Mononuclear cell (primary cell): Measurements from ENCODE around the gene BOLA2. TPM values are rescaled to one million over a fixed set of nuclear protein-coding genes. Genes with fewer than 3 reads are reported as not detected.

Source experiments
- total RNA-seq: library from RNA; depleted of rRNA; stranded (reverse); fragments of >200 nt; gene quantifications from one replicate; pipeline ENCODE4 v1.2.3, GENCODE V29; 2012

BOLA2 gene
- total RNA-seq, 1 donor = 12.9 TPM

Other genes starting within 250 kb of the BOLA2 start
- 2.8 TPM for gene NPIPB11, start 47.6 kb downstream of the BOLA2 start, total RNA-seq
- 10.9 TPM for gene SLX1B, start 182 bp upstream of the BOLA2 start, total RNA-seq
- gene SULT1A4, start 5.6 kb upstream of the BOLA2 start, total RNA-seq = 8.1 TPM
- 38.7 TPM for gene NPIPB12, start 52.1 kb upstream of the BOLA2 start, total RNA-seq
- 29.7 TPM for gene SPN, start 208.9 kb upstream of the BOLA2 start, total RNA-seq
- 0.21 TPM for gene QPRT, start 224.8 kb upstream of the BOLA2 start, total RNA-seq